Upper lobe of left lung (tissue), 6 donors: Measurements from ENCODE around the gene GRK7. TPM values are rescaled to one million over a fixed set of nuclear protein-coding genes. Genes with fewer than 3 reads are reported as not detected.
A peak's percentile ranks its signal among the peaks of the same experiment; 100 is the strongest.

Experiments used
- ATAC-seq, 2 donors: fragments of 200-7000 bp; cut with Tn5 transposase; one replicate each; pipeline ENCODE4 v1.9.1; 2022; ENCODE audit warnings: mild to moderate bottlenecking in 2 of 2, moderate library complexity in 2 of 2; ENCODE audit not compliant: low FRiP score in 2 of 2
- DNase-seq, 2 donors: peaks; one replicate each; pipeline ENCODE4 v3.0.0-alpha.2; 2019 to 2020
- H3K27ac ChIP-seq, 4 donors: fragments of 200-600 bp; sonication (generic); one replicate each; pipeline ENCODE4 v1.5.1; 2016 to 2019
- H3K27me3 ChIP-seq, 4 donors: fragments of 200-600 bp; sonication (generic); one replicate each; pipeline ENCODE4 v1.5.1; 2017 to 2019
- H3K36me3 ChIP-seq, 4 donors: fragments of 200-600 bp; sonication (generic); one replicate each; pipeline ENCODE4 v1.5.1; 2016 to 2019
- H3K4me1 ChIP-seq, 4 donors: fragments of 200-600 bp; sonication (generic); one replicate each; pipeline ENCODE4 v1.5.1; 2018 to 2019
- H3K4me3 ChIP-seq, 4 donors: fragments of 200-600 bp; sonication (generic); one replicate each; pipeline ENCODE4 v1.5.1; 2017 to 2019; ENCODE audit warnings: mild to moderate bottlenecking in 2 of 4, moderate library complexity in 1 of 4
- H3K9me3 ChIP-seq, 4 donors: fragments of 200-600 bp; sonication (generic); one replicate each; pipeline ENCODE4 v1.5.1; 2018 to 2019
- EP300 ChIP-seq, 4 donors: sonication (generic); formaldehyde crosslinking; IDR thresholded peaks; one replicate each; pipeline ENCODE4 v1.5.1; 2017; ENCODE audit warnings: antibody characterized with exemption in 4 of 4, control low read depth in 2 of 4
- POLR2A ChIP-seq, 4 donors: fragments of 450-650 bp; IDR thresholded peaks; one replicate each; pipeline ENCODE4 v1.5.1; 2016 to 2017; ENCODE audit warnings: antibody characterized with exemption in 4 of 4, mild to moderate bottlenecking in 2 of 4
- POLR2AphosphoS5 ChIP-seq, 2 donors: sonication (generic); formaldehyde crosslinking; IDR thresholded peaks; one replicate each; pipeline ENCODE4 v1.5.1; 2017; ENCODE audit warnings: antibody characterized with exemption in 2 of 2
- WGBS, 2 donors: methylation state at CpG; one replicate each; pipeline ENCODE4 v1.1.5; 2017 to 2018; 5-methylcytosine and 5-hydroxymethylcytosine counted together
- total RNA-seq, 6 donors: library from RNA; depleted of rRNA in 4 of 6; stranded (reverse); fragments of >200 nt in 4 of 6; gene quantifications; one replicate each; pipeline versions ENCODE4 v1.1.0 to v1.2.1, GENCODE V29; 2016 to 2021
- TF ChIP-seq, protein P1 (sequence below), 6 experiments: fragments of 450-650 bp in 4 of 6; fragments of 200-600 bp in 2 of 6; sonication (generic) in 2 of 6; IDR thresholded peaks; one replicate each; pipeline ENCODE4 v1.5.1; 2016 to 2019; ENCODE audit warnings: antibody characterized with exemption in 6 of 6
- donor health status: DM: no; HTN: no; CAD: no; lungs with moderate emphysema.
- donor health status: DM: no; HTN: yes; CAD: no; lungs with severe emphysema.

The GRK7 gene
- total RNA-seq, 6 donors from 2014 or later: 0.22 TPM; not detected in 5

DNA sequence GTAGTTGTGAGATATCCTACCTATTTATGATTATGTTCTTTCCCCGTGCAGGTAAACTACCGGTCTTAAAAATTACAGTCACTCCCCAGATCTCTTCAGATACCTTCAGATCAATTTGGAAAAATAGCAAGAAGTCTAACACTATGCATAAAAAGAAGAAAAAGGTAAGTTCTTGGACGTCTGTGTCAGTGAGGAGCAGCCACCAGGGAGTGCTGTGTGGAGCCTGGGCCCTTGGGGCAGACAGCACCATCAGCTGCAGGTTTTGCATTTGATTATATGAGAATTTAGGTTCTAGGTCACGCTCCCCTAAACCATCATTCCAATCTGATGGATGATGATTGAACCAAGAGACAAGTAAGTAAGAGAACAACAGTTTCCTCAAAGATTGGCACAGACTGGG is 34.0 kb upstream of the GRK7 start:
- TF ChIP-seq, protein P1, sequence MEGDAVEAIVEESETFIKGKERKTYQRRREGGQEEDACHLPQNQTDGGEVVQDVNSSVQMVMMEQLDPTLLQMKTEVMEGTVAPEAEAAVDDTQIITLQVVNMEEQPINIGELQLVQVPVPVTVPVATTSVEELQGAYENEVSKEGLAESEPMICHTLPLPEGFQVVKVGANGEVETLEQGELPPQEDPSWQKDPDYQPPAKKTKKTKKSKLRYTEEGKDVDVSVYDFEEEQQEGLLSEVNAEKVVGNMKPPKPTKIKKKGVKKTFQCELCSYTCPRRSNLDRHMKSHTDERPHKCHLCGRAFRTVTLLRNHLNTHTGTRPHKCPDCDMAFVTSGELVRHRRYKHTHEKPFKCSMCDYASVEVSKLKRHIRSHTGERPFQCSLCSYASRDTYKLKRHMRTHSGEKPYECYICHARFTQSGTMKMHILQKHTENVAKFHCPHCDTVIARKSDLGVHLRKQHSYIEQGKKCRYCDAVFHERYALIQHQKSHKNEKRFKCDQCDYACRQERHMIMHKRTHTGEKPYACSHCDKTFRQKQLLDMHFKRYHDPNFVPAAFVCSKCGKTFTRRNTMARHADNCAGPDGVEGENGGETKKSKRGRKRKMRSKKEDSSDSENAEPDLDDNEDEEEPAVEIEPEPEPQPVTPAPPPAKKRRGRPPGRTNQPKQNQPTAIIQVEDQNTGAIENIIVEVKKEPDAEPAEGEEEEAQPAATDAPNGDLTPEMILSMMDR (IDR thresholded peaks at IDR 0.05): no peak
- no peak for TF ChIP-seq POLR2A (IDR thresholded peaks at IDR 0.05)
- TF ChIP-seq EP300 (IDR thresholded peaks at IDR 0.05): no peak
- no peak for TF ChIP-seq POLR2AphosphoS5 (IDR thresholded peaks at IDR 0.05)
- Histone ChIP-seq H3K9me3 (no peaks in the 10 kb centered on the region), H3K27me3 (no peaks in the 10 kb centered on the region), H3K4me3 (no peak overlapping the region), H3K27ac (no peak overlapping the region), H3K4me1 (no peaks in the 10 kb centered on the region), H3K36me3 (no peaks in the 10 kb centered on the region)
- ATAC-seq (no peak), DNase-seq (no peak)
- WGBS, 2 donors: 86 to 90% methylated on average over 4 of the region's 4 CpGs

DNA sequence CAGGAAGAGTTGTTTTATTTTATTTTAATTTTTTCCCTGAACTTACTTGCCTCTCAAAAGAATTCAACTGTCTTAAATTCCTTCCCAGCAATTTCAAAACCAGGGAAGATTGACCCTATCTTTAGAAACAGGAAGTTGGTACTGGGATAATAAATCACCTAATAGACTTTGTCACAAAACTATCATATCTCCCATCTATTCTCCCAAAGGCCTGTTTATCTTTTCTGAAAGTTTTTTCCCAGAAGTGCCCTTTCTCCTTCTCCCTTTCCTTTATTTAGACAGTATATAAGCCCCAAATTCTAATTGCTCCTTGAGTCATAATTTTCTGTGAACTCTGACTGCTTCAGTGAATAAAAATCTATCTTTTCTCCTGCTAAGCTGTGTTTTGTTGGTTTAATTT is 28.0 kb upstream of the GRK7 start:
- Histone ChIP-seq H3K27ac (no peak overlapping the region), H3K9me3 (no peaks in the 10 kb centered on the region), H3K4me3 (no peak overlapping the region), H3K36me3 (no peaks in the 10 kb centered on the region), H3K4me1 (peaks cover 8 to 16% (median 10%) of the 10 kb centered on the region in 4 donors), H3K27me3 (no peaks in the 10 kb centered on the region)
- DNase-seq (no peak), ATAC-seq (no peak)
- TF ChIP-seq POLR2AphosphoS5 (IDR thresholded peaks at IDR 0.05): no peak
- TF ChIP-seq EP300 (IDR thresholded peaks at IDR 0.05): no peak
- TF ChIP-seq, protein P1 (IDR thresholded peaks at IDR 0.05): no peak
- TF ChIP-seq POLR2A (IDR thresholded peaks at IDR 0.05): no peak

DNA sequence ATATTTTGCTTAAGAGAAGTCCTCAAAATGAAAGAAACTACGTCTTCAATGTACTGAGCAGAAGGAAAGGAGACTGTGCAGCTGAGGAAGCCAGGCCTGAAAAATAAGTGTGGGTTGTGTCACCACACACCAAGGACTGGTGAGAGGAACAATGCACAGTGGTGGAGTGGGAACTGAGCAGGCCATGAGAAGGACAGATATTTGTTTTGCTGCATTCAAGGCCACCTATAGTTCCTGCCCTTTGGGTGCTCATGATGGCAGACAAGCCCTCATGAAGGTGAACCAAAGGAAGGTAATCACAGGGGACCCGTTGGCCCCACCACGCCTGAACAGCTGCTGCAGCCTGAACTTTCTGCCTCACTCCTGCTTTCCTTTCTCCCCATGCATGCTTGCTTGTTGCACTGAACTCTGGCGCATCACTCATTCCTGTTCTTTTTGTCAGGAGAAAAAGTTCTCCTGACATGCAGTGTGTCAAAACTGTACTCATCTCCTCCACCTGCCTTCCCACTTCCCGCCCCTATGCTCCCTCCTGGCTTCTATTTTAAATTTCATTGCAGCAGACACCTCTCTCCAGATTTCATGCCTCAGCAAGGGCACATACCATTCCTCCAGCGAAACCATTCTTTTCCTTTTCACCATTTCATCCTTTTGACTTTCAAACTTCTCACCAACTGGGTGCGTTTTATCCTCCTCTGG is 27.3 kb upstream of the GRK7 start:
- H3K36me3 ChIP-seq: no peaks in the 10 kb centered on the region
- no peaks in the 10 kb centered on the region for H3K9me3 ChIP-seq
- H3K27ac ChIP-seq: no peak overlapping the region
- 92% methylated on average over 7 of the region's 7 CpGs for WGBS, 2 donors
- ATAC-seq (no peak), DNase-seq (no peak)
- H3K27me3 ChIP-seq: no peaks in the 10 kb centered on the region
- no peak overlapping the region for H3K4me3 ChIP-seq
- peaks cover 16 to 23% (median 17%) of the 10 kb centered on the region in 4 donors for H3K4me1 ChIP-seq
- TF ChIP-seq POLR2A (IDR thresholded peaks at IDR 0.05) (no peak), POLR2AphosphoS5 (IDR thresholded peaks at IDR 0.05) (no peak), EP300 (IDR thresholded peaks at IDR 0.05) (no peak)
- TF ChIP-seq, protein P1 (IDR thresholded peaks at IDR 0.05): no peak

DNA sequence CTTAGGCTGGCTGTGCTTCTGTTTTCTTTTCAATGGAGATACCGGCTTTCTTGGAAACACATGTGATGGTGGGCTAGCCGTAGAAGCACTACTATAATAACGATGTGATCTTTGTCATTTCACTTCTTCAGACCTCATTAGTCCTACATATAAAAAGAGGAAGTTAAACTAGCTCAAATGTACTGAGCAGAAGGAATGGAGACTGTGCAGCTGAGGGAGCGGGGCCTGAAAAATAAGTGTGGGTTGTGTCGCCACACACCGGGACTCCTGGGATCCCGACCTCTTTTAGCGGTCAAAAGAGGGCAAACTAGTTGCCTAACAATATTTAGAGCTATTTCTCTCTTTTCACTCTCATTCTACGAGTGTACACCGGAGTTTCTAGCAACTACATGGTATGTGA is 26.1 kb upstream of the GRK7 start:
- peaks cover 18 to 33% (median 23%) of the 10 kb centered on the region in 4 donors for H3K4me1 ChIP-seq
- 65 to 89% methylated on average over 10 of the region's 10 CpGs for WGBS, 2 donors
- no peaks in the 10 kb centered on the region for H3K9me3 ChIP-seq
- peak overlapping the region in 2 of 4 donors; percentile 8 to 95 for H3K27ac ChIP-seq
- H3K4me3 ChIP-seq: no peak overlapping the region
- no peaks in the 10 kb centered on the region for H3K36me3 ChIP-seq
- H3K27me3 ChIP-seq: no peaks in the 10 kb centered on the region
- ATAC-seq (no peak), DNase-seq (peak in 1 of 2 donors; percentile 36)
- no peak for TF ChIP-seq EP300 (IDR thresholded peaks at IDR 0.05)
- no peak for TF ChIP-seq POLR2AphosphoS5 (IDR thresholded peaks at IDR 0.05)
- TF ChIP-seq, protein P1 (IDR thresholded peaks at IDR 0.05): no peak
- TF ChIP-seq POLR2A (IDR thresholded peaks at IDR 0.05): no peak

DNA sequence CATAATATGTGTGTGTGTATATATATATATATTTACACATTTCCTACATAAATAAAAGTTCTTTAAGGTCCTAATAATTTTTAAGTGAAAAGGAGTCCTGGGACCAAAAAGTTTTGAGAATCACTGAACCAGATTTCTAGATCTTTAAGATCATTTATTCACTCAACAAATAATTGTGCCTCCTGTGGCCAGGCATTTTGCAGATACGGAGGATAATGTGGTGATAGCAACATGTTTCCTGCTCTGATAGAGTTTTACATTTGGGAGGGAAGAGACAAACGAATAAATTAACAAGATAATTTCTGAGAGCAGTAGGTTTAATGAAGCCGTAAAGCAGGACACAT is 25.6 kb upstream of the GRK7 start:
- WGBS, 2 donors: 0% methylated on average over 3 of the region's 3 CpGs
- Histone ChIP-seq H3K36me3 (no peaks in the 10 kb centered on the region), H3K27me3 (no peaks in the 10 kb centered on the region), H3K27ac (peak overlapping the region; percentile 90 to 96 (median 94)), H3K9me3 (no peaks in the 10 kb centered on the region), H3K4me3 (peak overlapping the region in 3 of 4 donors; percentile 70 to 90 (median 83)), H3K4me1 (peaks cover 22 to 33% (median 25%) of the 10 kb centered on the region in 4 donors)
- no peak for ATAC-seq
- no peak for DNase-seq
- no peak for TF ChIP-seq POLR2A (IDR thresholded peaks at IDR 0.05)
- TF ChIP-seq, protein P1 (IDR thresholded peaks at IDR 0.05): no peak
- TF ChIP-seq EP300 (IDR thresholded peaks at IDR 0.05): no peak
- TF ChIP-seq POLR2AphosphoS5 (IDR thresholded peaks at IDR 0.05): no peak
